NCI-H2196 treated with DMSO at 0.1 percent for 48 hours (cell line): Measurements from ENCODE around the gene UQCRQ.

ENCODE experiments used
- DNase-seq: peaks from one replicate; lab custom pipeline; 2025; ENCODE audit not compliant: unreplicated experiment; lab: John Stamatoyannopoulos, UW

The UQCRQ gene

GRCh38 chr5:132866342-132867045 is at the start of gene UQCRQ, which contains the start of gene GDF9:
TSS of gene UQCRQ (plus strand) at chr5:132866642. CDS start at chr5:132866882, 240 bp downstream.
TSS of gene GDF9 (minus strand) at chr5:132866469. CDS start at chr5:132864533, 1,936 bp downstream.
- peak; percentile 98 for DNase-seq

GRCh38 chr5:132817011-132817410 is 49.4 kb upstream of the UQCRQ start:
- no peak for DNase-seq

- DNase-seq: no peak
Measured at GRCh38 chr5:132819468-132819867, 47.0 kb upstream of the UQCRQ start.

DNA sequence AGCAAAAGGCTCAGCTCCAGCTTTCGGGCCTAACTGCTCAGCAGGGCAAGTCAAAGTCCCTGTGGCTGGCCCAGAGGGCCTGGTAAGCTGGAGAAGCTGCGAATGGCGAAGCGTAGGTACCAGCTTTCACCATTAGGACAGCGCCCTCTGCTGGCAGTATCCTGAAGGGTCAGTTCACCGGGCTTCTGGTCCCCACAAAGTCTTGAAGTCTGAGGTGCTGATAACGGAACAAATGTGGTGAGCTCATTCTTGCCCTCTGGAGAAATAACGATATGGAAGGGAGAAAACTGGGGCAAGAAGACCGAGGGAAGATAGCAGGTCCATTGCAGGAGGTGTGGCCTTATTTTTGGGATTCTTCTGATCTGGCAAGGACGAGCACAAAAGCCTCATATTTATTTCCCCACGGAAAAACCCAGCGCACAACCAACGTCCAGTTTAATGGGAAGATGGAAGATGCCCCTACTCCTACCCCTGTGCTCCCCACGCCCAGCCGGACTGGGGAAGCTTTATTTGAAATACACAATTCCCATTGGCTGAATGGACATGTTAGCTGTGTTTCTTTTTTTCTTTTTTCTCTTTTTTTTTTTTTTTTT is 46.2 kb upstream of the UQCRQ start:
- peak; percentile 84 for DNase-seq

DNA sequence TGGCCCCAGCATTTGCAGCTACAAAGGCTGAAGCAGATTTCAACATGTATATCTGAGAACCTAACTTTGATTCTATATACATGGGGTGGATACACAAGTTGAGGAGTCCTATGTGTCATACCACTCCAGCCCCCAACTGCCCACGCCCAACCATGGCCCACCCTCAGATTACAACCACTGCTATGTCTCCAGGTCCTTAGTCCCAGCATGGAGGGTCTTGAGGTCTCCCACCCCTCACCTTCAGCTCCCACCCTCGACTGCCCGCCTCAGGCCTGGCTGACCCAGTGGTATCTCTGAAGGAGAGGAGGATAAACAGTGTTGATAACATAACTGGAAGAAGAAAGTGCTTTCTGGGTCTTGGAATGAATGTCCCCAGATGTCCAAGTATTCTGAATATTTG is 45.1 kb upstream of the UQCRQ start:
- no peak for DNase-seq

DNA sequence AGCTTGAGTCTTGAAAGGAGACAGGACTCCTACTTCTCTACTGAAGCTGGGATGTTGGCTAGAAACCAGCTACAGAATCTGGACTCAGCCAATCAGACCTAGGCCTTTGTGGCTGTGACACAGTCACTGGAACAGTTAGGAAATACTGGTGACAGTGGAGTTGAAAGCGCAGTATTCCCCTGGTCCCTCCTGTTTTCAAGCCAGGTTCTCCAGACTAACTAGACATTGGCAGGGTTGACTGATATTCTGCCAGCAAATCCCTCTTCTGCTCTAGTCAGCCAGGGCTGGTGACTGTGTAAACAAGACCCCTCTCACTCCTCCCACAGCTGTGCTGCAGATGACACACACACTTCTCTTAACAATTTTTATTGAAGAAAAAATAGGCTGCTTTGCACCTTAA is 44.7 kb upstream of the UQCRQ start:
- DNase-seq: no peak

GRCh38 chr5:132822650-132823480 is 43.6 kb upstream of the UQCRQ start:
- no peak for DNase-seq

DNA sequence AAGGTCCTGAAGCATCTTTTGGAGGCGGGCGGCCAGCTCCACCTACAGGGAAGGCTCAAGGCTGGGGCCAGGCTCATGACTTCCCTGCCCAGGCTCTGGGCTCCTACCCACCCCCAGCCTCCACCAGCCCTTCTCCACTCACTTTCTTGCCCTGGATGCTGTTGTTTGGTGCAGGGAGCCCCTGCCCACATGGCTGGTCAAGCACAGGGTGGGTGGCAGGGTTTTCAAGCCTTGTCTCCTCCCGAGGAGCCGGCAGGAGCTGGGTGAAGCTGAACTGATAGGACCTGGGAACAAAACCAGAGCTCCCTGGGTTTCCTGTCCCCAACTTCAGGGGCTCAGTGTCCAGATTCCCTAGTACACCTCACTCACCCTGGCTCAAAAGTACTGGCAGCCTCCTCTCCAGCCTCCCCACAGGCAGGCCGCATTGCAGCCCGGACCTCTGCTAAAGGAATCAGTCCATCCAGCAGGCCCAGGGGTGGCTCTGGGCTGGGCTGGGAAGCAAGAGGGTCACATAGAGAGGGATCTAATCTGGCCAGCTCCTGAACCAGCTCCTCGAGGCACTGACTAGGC is 42.9 kb upstream of the UQCRQ start:
- no peak for DNase-seq

DNA sequence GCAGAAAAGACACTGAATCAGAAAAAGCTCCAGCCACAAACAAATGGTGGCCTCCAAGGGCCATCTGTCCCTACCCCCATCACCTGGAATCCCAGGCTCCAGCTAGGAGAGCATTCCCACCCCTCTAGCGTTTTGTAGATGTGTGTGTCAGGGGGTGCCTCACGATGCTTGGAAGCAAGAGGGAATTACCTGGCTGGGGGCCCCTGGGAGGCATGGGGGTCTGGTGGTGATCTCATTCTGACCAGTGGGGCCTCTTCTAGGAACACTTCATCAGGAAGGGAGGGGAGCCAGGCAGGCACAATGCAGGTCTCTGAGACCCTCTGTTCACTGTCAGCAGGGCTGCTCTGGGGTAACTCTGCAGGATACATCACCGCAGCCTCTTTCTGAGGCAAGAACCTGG is 42.0 kb upstream of the UQCRQ start:
- DNase-seq: no peak

- DNase-seq: no peak
Measured at GRCh38 chr5:132825033-132825833, 41.2 kb upstream of the UQCRQ start.

DNA sequence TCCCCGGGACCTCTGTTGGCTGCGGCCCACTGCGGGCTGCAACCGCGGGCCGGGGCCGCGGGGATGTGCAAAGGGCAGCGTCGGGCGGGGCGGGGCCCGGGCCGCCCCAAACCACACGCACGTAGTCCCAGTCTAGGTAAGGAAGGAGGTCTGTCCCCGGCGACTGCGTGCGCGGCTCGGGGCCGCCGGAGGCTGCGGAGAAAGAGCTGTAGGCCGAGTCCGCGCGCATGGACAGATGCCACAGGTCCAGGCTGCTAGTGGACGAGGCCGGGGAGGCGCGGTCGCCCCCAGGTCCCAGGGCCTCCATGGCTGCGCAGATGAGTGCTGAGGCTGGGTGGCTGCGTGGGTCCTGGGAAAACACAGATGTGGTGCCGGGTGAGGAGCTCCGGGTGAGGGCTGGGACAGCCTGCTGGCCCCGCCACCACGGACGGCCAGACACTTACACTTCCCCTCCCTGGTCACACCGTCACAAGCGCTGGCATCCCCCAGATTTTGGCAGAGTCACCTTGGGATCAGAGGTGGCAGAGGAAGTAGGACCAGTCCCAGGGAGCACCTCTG is 40.5 kb upstream of the UQCRQ start:
- DNase-seq: no peak

DNA sequence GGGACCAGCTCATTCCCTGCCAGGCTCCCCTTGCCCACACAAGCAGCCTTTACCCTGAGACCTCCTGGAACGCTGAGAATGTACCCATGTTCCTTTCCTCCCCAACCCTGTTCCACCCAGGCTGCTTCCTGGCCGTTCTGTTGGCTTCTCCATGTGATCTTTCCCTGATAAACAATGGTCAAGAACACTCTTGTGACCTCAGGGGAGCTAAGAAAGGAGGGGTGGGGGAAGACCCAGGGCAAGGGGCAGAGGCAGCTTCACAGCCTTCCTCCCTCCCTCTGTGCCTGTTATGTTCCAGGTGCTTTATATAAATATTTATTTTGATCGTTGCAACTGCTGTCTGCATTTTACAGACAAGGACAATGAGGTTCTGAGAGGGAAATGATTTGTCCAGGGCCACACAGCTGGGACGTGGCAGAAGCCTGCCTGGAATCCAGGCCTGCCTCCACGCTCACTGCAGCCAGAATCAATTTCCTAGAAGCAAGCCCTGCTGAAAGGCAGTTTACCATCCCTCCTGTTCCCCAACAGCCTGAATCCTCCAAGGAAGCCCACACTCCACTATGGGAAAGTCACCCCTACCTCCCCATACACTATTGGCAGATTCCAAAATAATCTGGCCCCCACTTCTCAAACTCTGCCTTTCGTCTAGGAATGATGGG is 39.9 kb upstream of the UQCRQ start:
- no peak for DNase-seq

DNA sequence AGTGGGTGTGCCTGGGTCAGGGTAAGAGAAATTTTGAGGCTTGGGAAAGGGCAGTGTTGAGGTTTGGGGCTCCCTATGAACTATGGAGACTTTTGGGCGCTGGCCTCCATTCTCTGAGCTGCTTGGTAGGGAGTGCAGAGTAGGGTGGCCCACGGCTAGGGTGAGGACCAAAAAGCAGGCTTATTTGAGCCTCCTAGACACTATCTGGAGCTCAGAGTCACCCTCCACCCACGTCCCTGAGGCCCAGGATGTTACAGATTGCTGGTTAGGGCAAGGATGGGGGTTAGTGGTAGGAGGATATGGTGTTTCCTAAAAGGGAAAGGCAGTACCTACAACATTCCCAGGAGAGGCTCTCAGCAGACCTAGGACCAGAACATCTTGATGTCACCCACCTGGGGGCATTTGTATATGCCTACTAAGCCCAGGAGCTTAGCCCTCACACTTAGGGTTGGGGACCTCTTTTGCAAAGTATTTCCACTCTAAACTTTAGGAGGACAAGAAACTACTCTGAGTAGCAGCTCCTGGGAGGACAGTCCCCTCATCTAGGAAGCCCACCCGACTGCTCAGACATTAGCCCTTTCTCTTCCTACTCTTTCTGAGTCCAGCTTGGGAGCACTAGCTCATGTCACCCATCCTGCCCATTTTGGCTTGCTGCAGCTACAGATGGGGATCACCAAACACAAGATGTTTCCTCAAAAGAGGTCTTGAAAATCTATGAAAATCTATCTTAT is 38.3 kb upstream of the UQCRQ start:
- DNase-seq: no peak

DNA sequence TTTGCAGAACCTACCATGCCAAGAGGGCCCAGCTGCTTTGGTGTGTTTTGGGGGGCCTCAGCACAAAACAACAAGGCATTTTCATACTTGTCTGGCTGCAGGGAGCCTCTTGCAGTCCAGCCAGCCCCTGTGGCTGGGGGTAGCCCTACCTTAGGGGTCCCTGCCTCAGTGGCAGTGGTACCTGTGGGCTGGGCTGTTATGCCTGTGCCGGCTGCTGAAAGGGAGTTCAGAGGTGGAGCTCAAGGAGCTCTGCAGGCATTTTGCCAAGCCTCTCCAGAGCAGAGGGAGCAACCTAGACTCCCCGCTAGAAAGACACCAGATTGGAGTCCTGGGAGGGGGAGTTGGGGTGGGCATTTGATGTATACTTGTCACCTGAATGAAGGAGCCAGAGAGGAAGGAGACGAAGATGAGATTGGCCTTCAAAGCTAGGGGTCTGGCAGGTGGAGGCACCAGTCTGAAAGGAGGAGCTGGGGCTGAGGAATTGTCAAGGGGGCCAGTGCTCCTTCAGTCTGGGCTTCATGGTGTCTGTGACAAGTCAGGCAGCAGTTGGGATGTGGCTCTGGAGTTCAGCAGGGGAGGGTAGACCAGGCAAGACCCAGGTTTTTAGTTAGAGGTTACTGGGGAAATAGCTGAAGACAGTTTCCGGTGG is 37.5 kb upstream of the UQCRQ start:
- no peak for DNase-seq

DNA sequence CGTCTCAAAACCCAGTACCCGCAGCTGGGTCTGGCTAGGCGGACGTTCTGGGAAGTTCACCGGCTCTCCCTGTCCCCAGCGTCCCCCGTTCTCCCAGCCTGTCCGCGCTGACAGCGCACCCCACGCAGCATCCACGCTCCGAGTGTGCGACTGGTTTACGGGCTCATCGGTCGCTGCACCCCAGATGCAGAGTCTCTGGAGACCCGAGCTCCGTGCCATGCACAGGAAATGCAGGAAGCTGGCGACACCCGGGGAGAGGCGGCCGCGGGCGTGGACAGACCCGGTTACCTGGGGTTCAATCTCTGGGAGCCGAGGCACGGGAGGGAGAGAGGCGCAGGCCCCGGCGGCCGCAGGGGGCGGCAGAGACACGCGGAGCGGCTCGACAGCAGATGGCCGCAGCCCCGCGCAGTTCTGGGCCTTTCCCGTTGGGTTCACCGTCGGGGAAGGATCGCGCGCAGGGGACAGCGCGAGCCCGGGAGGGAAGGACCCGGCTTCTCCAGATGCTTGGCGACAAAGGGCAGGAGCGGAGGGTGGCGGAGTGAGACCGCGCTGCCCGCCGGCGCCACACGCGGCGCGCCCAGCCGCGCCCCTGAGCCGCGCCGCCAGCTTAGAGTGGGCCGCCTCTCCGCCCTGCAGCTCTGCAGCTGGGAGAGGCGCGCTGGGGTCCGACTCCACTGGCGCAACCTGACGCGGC is 36.6 kb upstream of the UQCRQ start:
- peak; percentile 51 for DNase-seq

DNA sequence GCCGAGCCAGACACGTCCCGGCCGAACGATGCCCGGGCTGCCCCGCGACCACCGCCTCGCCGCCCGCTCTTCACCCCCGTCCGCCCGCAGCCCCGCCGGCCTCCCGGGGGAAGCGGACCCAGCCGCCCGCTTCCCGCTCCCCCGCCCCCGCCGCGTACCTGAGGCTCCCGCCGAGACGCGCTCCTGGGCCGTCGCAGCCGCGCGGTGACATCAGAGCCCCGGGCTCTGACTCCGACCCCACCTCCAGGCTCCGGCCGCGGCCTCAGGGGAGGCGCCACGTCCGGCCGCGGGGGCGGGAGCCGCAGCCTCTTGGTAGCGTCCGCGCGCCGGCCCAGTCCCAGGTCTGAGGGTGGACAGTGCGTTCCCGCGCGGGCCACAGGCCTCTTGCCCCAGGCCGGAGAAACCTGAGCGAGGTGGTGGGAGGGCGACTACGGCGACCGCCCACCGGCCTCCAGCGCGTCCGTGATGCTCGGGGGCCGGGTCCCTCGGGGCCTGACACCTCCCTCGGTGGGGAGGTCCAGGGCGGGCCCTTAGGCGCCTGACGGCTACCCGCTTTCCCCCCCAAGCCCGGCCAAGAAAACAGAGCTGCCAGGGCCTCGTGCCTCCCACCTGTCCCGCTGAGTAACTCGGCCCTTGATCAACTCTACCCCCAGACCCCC is 35.9 kb upstream of the UQCRQ start, which contains the start of gene SHROOM1:
TSS of gene SHROOM1 (minus strand) at position 212 of the 659 bp plus-strand sequence. CDS start 4,507 bp downstream, outside the sequence.
- peak; percentile 72 for DNase-seq

DNA sequence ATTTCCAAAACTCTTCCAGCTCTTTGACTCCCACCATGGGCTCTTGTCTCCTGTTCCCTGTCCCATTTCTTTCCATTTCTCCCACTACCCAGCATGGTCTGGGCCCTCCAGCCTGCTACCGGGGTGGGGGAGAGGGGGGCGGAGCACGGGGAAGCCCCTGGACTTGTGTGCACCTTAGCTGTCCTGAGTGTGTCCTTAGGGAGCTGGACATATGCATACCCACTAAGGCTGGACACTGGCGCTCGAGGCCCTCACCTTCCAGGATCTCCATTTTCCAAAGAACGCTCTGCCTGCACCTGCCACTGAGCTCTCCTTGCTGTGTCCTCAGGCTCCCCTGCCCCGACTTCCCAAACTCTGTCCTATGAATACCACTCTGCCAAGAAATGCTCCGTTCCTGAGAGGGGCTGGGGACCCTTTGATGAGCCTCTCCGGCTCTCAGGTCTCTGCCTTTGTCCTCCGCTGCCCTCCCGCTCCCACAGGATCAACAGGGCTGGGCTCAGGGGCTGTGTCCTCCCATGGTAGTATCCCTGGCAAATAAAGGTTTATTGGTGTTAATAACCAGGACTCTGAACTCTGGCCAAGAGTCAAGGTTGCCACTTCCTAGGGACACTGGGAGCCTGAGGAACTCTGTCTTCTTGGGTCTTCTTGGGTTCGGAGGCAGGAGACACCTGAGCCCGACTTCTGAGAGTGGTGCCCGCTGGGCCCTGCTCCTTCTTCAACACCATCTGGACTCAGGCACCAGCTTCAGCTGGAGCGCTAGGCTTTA is 35.2 kb upstream of the UQCRQ start:
- no peak for DNase-seq
